ENCODE results near the gene VIPR2.

VIPR2 gene

DNA sequence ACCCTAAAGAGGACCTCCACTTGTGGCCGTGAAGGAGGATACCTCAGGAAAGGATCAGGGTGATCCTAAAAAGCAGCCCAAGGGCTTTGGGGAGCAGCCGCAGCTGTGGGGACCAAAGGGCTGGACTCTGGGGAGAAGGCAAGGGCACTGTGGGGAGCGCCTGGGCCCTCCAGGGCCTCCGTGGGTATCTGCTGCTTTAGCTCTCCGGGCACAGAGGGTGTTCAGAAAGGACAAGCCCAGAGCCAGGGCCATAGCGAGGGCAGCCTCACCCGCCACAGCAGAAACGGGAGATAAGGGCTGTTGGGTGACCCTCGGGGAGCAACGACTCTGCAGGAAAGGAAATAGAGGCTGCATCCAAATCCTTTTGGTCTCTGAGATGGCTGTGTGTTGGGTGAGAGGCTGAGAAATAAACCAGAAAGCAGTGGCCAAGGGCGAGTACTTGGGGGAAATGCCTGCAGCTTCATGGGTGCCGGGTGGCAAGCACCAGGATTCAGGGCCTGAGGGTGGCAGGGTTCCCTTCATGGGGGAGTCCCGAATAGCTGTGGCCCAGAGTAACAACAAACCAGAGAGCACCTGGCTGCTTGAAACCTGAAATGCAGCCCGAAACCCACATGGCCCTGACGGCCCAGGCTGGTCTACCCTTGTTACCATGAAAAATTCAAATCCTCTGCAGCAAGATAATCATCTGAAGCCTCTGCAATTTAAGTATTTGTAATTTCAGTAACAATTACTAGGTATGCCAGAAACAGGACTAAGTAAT is 95.2 kb downstream of the VIPR2 start:
- DNase-seq (ENCODE audit: insufficient read length, low spot score) (no peak), FAIRE-seq (no peak)
- TF ChIP-seq SPI1 (IDR thresholded peaks at IDR 0.05; ENCODE audit: low read depth, low read length) (no peak), POLR2AphosphoS5 (IDR thresholded peaks at IDR 0.05; ENCODE audit: low read depth, low read length) (no peak), PAX5 (IDR thresholded peaks at IDR 0.05; ENCODE audit: insufficient read depth, low read length, severe bottlenecking) (no peak), POU2F2 (IDR thresholded peaks at IDR 0.05; ENCODE audit: low read depth, low read length) (no peak), TAF1 (IDR thresholded peaks at IDR 0.05; ENCODE audit: low read depth, low read length) (no peak), POLR2A (IDR thresholded peaks at IDR 0.05; ENCODE audit: low read depth, low read length) (no peak)

DNA sequence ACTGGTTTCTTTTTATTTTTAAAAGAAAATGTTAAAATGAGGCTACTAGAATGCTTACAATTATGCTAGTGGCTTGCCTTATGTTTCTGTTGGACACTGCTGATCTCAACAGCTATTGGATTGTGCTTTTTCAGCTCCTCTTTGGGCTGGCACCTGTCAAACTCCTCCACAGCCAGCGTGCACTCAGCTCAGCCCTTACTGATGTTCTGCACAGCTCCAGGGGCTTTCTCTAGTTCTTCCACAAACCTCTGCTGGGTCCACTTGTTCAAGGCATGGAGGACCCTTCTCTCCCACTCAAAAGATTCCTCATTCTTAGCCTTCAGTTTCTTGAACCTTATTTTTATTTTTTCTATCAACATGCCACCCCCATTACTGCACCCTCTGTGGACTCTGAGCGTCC is 96.0 kb downstream of the VIPR2 start:
- TF ChIP-seq TAF1 (IDR thresholded peaks at IDR 0.05; ENCODE audit: low read depth, low read length): no peak
- no peak for TF ChIP-seq SPI1 (IDR thresholded peaks at IDR 0.05; ENCODE audit: low read depth, low read length)
- TF ChIP-seq PAX5 (IDR thresholded peaks at IDR 0.05; ENCODE audit: insufficient read depth, low read length, severe bottlenecking): no peak
- no peak for TF ChIP-seq POLR2A (IDR thresholded peaks at IDR 0.05; ENCODE audit: low read depth, low read length)
- no peak for TF ChIP-seq POLR2AphosphoS5 (IDR thresholded peaks at IDR 0.05; ENCODE audit: low read depth, low read length)
- no peak for TF ChIP-seq POU2F2 (IDR thresholded peaks at IDR 0.05; ENCODE audit: low read depth, low read length)
- no peak for FAIRE-seq
- DNase-seq (ENCODE audit: insufficient read length, low spot score): no peak

DNA sequence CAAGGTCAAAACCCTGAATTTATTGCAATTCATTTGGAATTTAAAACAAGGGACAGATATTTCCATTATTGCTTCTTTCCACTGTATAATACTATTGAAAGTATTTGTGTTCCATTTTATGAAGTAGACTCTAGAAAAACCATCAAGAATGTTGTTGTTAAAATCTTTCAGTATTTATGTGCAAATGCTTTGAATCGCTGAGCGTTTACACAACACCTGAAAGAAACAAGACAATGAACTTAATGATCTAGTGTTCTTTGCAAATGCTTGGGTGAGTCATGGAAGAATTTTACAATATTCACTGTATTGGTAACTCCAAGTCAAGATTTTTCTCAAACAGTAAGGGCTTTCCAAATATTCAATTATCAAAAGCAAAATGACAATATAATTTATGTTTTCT is 97.1 kb downstream of the VIPR2 start:
- no peak for FAIRE-seq
- DNase-seq (ENCODE audit: insufficient read length, low spot score): no peak
- TF ChIP-seq PAX5 (IDR thresholded peaks at IDR 0.05; ENCODE audit: insufficient read depth, low read length, severe bottlenecking) (no peak), SPI1 (IDR thresholded peaks at IDR 0.05; ENCODE audit: low read depth, low read length) (no peak), POLR2AphosphoS5 (IDR thresholded peaks at IDR 0.05; ENCODE audit: low read depth, low read length) (no peak), TAF1 (IDR thresholded peaks at IDR 0.05; ENCODE audit: low read depth, low read length) (no peak), POLR2A (IDR thresholded peaks at IDR 0.05; ENCODE audit: low read depth, low read length) (no peak), POU2F2 (IDR thresholded peaks at IDR 0.05; ENCODE audit: low read depth, low read length) (no peak)

- TF ChIP-seq POU2F2 (IDR thresholded peaks at IDR 0.05; ENCODE audit: low read depth, low read length): no peak
- no peak for TF ChIP-seq POLR2AphosphoS5 (IDR thresholded peaks at IDR 0.05; ENCODE audit: low read depth, low read length)
- no peak for TF ChIP-seq TAF1 (IDR thresholded peaks at IDR 0.05; ENCODE audit: low read depth, low read length)
- no peak for TF ChIP-seq SPI1 (IDR thresholded peaks at IDR 0.05; ENCODE audit: low read depth, low read length)
- TF ChIP-seq PAX5 (IDR thresholded peaks at IDR 0.05; ENCODE audit: insufficient read depth, low read length, severe bottlenecking): no peak
- TF ChIP-seq POLR2A (IDR thresholded peaks at IDR 0.05; ENCODE audit: low read depth, low read length): no peak
- FAIRE-seq (no peak), DNase-seq (ENCODE audit: insufficient read length, low spot score) (no peak)
Measured at GRCh38 chr7:159046300-159046699, 98.4 kb downstream of the VIPR2 start.

- TF ChIP-seq POLR2AphosphoS5 (IDR thresholded peaks at IDR 0.05; ENCODE audit: low read depth, low read length) (no peak), TAF1 (IDR thresholded peaks at IDR 0.05; ENCODE audit: low read depth, low read length) (no peak), POLR2A (IDR thresholded peaks at IDR 0.05; ENCODE audit: low read depth, low read length) (no peak), SPI1 (IDR thresholded peaks at IDR 0.05; ENCODE audit: low read depth, low read length) (no peak), PAX5 (IDR thresholded peaks at IDR 0.05; ENCODE audit: insufficient read depth, low read length, severe bottlenecking) (no peak), POU2F2 (IDR thresholded peaks at IDR 0.05; ENCODE audit: low read depth, low read length) (no peak)
- DNase-seq (ENCODE audit: insufficient read length, low spot score) (no peak), FAIRE-seq (no peak)
Measured at GRCh38 chr7:159045839-159046238, 98.8 kb downstream of the VIPR2 start.

DNA sequence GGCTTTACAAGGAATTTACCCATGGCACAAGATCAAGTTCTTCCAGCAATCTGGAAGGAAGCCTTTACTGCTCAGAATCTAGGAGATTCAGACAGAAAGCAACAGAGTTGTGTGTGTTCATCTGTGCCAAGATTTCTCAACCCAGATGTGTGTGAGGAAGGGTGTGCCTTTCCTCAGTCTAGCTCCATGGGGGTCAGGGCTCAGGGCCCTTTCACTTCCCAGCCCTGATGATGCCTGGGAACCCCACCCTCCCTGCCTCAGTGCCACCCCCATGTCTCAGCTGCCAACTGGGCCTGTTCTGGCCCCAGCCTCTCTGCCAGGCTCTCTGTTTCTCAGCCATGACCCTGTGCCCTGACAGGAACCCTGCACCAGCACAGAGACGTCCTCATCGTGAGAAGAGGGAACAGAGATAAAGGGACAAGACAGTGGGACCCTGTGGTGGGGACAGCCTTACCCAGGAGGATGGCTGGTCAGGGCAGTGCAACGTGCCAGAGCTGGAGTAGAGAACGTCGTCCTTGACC is 102.0 kb downstream of the VIPR2 start:
- TF ChIP-seq POU2F2 (IDR thresholded peaks at IDR 0.05; ENCODE audit: low read depth, low read length): no peak
- no peak for TF ChIP-seq PAX5 (IDR thresholded peaks at IDR 0.05; ENCODE audit: insufficient read depth, low read length, severe bottlenecking)
- TF ChIP-seq POLR2AphosphoS5 (IDR thresholded peaks at IDR 0.05; ENCODE audit: low read depth, low read length): no peak
- FAIRE-seq: no peak
- DNase-seq (ENCODE audit: insufficient read length, low spot score): no peak

- no peak for DNase-seq (ENCODE audit: insufficient read length, low spot score)
- no peak for TF ChIP-seq TAF1 (IDR thresholded peaks at IDR 0.05; ENCODE audit: low read depth, low read length)
- no peak for TF ChIP-seq SPI1 (IDR thresholded peaks at IDR 0.05; ENCODE audit: low read depth, low read length)
- no peak for TF ChIP-seq PAX5 (IDR thresholded peaks at IDR 0.05; ENCODE audit: insufficient read depth, low read length, severe bottlenecking)
- no peak for TF ChIP-seq POU2F2 (IDR thresholded peaks at IDR 0.05; ENCODE audit: low read depth, low read length)
- no peak for TF ChIP-seq POLR2AphosphoS5 (IDR thresholded peaks at IDR 0.05; ENCODE audit: low read depth, low read length)
- TF ChIP-seq POLR2A (IDR thresholded peaks at IDR 0.05; ENCODE audit: low read depth, low read length): no peak
- FAIRE-seq: no peak
Measured at GRCh38 chr7:159042103-159042502, 102.6 kb downstream of the VIPR2 start.

DNA sequence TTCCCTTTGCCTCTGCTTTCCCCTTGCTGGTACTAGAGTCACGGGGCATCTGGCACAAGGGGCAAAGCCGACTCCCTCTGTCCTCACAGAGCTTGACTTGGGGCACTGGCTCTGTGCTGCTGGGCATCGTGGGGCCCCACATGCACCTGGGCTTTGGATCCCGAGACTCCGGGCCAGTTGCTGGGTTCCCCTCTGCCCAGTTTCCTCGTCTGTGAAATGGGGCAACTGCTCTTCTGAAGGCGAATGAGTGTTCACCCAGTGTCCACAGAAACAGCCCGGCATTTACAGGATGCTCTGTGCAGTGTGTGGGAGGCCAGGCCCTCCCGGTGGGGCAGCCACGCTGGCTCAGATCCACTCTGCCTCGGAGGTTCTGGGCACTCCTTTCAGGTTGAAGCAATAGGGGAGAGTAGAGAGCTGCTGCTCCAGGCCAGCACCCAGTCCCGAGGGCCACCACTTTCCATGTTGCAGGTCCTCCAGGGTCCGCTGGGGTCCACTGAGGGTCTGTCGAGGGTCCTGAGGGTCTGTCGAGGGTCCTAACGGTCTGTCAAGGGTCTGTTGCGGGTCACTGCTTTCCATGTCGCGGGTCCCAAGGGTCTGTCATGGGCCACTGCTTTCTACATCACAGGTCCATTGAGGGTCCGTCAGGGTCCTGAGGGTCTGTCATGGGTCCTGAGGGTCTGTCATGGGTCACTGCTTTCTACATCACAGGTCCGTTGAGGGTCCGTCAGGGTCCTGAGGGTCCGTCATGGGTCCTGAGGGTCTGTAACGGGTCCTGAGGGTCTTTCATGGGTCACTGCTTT is 103.6 kb downstream of the VIPR2 start:
- TF ChIP-seq POLR2AphosphoS5 (IDR thresholded peaks at IDR 0.05; ENCODE audit: low read depth, low read length): no peak
- TF ChIP-seq POLR2A (IDR thresholded peaks at IDR 0.05; ENCODE audit: low read depth, low read length): no peak
- no peak for TF ChIP-seq SPI1 (IDR thresholded peaks at IDR 0.05; ENCODE audit: low read depth, low read length)
- no peak for TF ChIP-seq TAF1 (IDR thresholded peaks at IDR 0.05; ENCODE audit: low read depth, low read length)
- TF ChIP-seq POU2F2 (IDR thresholded peaks at IDR 0.05; ENCODE audit: low read depth, low read length): no peak
- no peak for TF ChIP-seq PAX5 (IDR thresholded peaks at IDR 0.05; ENCODE audit: insufficient read depth, low read length, severe bottlenecking)
- FAIRE-seq: no peak

GRCh38 chr7:159040146-159040545 is 104.5 kb downstream of the VIPR2 start:
- no peak for FAIRE-seq
- TF ChIP-seq POLR2A (IDR thresholded peaks at IDR 0.05; ENCODE audit: low read depth, low read length): no peak
- no peak for TF ChIP-seq POLR2AphosphoS5 (IDR thresholded peaks at IDR 0.05; ENCODE audit: low read depth, low read length)
- TF ChIP-seq SPI1 (IDR thresholded peaks at IDR 0.05; ENCODE audit: low read depth, low read length): no peak
- no peak for TF ChIP-seq TAF1 (IDR thresholded peaks at IDR 0.05; ENCODE audit: low read depth, low read length)
- TF ChIP-seq PAX5 (IDR thresholded peaks at IDR 0.05; ENCODE audit: insufficient read depth, low read length, severe bottlenecking): no peak
- no peak for TF ChIP-seq POU2F2 (IDR thresholded peaks at IDR 0.05; ENCODE audit: low read depth, low read length)
- DNase-seq (ENCODE audit: insufficient read length, low spot score): no peak

More for the DNA sequence above, 103.6 kb downstream of the VIPR2 start:
- no peak for DNase-seq (ENCODE audit: insufficient read length, low spot score)
